Left kidney (tissue), 2 donors: ENCODE measurements around the gene ACTA2. TPM values are rescaled to one million over a fixed set of nuclear protein-coding genes. Genes with fewer than 3 reads are reported as not detected.

Experiments used
- DNase-seq: peaks from one replicate; pipeline ENCODE4 v3.0.0-alpha.2; 2013
- polyA plus RNA-seq: library from polyadenylated mRNA; unstranded; fragments of 120-200 nt; gene quantifications from one replicate; pipeline ENCODE4 v1.2.1, GENCODE V29; 2013; ENCODE audit not compliant: insufficient read length

The ACTA2 gene
- polyA plus RNA-seq, 1 donor: 158 TPM

GRCh38 chr10:88893611-88894010 lies 59.0 kb downstream of the ACTA2 start:
- no peak for DNase-seq

DNA sequence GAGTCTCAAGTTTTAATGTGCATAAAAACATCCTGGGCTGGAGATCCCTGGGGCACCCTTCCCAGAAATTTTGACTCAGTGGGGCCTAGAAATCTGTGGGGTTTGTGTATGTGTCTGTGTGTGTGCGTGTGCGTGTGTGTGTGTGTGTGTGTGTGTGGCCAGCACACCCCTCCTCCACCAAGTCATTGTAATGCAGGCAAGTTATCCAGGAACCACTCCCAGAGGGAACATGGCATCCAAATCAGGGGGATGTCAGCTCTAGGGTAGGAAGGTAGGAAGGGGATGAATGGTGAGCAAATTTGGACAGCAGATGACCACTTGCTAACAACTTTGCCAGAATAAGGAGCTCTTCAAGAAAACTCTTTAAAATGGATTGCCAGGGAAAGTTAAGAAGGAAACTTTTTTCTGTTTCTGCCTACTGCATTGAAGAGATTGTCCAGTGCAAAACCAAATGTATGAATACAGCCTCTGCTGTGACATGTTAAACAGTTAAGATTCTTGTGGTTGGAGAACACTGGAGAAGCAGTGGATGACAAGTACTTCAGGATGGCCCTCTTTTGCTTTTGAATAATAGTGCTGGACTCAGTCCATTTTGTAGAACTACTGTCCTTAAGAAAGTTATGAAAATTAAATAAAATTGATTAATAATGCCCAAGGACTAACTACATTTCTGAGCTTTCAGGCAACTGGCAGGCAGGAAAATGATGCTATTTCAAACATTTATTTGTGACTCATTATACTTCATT lies 60.2 kb downstream of the ACTA2 start:
- no peak for DNase-seq

- no peak for DNase-seq
Observed at GRCh38 chr10:88890681-88891381, 61.7 kb downstream of the ACTA2 start.

DNA sequence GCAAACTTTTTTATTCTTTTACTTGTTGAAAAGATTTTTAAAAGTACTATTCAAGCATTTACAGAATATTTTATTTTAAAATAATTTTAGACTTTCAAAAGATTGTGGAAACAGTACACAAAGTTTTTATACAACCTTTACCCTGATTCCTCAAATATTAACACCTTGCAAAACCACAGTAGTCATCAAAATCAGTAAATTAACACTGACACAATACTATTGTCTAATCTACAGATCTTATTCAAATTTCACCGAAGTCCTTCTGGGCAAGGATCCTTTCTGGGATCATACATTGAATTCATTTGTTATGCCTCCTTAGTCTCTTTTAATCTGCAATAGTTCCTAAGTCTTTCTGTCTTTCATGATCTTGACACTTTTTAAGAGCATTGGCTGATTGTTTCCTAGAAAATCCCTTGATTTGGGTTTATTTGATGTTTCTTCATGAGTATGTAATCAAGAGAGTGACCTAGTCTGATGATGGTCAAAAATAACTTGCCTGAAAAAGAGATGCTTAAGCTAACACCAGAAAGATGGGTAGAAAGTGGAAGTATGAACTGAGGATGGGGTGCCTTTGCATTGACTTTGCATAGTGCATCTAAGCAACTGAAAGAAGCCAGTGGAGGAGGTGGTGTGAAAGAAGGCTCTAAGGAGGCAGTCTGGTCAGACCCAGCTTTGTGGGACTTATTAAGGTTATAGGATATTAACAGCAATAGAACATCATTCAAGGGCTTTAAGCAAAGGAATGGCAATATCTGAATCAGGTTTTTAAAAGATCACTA lies 62.8 kb downstream of the ACTA2 start:
- DNase-seq: no peak

DNA sequence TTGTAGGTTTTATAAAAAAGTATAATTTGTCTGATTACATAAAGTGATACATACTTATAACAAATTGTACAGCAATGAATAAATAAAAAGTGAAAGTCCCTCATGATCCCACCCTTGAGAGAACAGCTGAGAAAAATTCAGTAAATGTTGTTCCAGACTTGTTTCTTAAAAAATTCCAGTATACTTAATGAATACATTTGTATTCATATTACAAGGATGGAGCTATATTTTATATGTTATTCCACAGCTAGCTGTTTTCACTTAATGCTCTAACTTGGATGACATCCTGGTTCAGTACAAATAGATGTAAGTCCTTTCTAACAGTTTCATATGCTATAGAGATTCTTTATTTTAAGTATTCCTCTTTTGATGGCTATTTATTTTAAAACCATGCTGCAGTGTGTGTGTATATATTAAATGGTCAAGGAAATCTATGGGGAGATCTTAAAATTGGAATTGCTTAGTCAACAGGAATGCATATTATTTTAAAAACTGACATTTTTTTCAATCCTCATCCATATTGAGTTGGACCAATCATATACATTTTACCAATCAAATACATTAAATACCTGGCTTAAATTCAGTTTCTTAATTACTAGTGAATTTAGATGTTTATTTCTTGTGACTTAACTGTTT lies 63.6 kb downstream of the ACTA2 start:
- no peak for DNase-seq

- no peak for DNase-seq
Observed at GRCh38 chr10:88886557-88886956, 66.0 kb downstream of the ACTA2 start.

Other genes with a start within 250 kb of the ACTA2 start
- not detected for gene LIPK, start 246.5 kb downstream of the ACTA2 start, polyA plus RNA-seq
- gene LIPN, start 192.8 kb downstream of the ACTA2 start, polyA plus RNA-seq: not detected
- not detected for gene LIPM, start 150.0 kb downstream of the ACTA2 start, polyA plus RNA-seq
- 0.28 TPM for gene ANKRD22, start 100.9 kb downstream of the ACTA2 start, polyA plus RNA-seq
- gene STAMBPL1, start 72.5 kb downstream of the ACTA2 start, polyA plus RNA-seq: 2.3 TPM
- 13.4 TPM for gene FAS, start 38.0 kb upstream of the ACTA2 start, polyA plus RNA-seq